DOHH2 (cell line): ENCODE data around the gene NPEPL1.

Experiments
- H3F3A ChIP-seq: fragments of 200-600 bp; sonication (generic), shearing (Covaris generic); 2 replicates; pipeline ENCODE4 v1.6.0; 2016; ENCODE audit warnings: antibody characterized with exemption, mild to moderate bottlenecking; ENCODE audit not compliant: control insufficient read depth, insufficient read depth
- H3K27ac ChIP-seq: fragments of 200-600 bp; sonication (generic); 2 replicates; pipeline ENCODE4 v1.5.1; 2014; ENCODE audit warnings: low read depth, mild to moderate bottlenecking, low read length, moderate library complexity
- H3K27me3 ChIP-seq: fragments of 200-600 bp; sonication (generic); 2 replicates; pipeline ENCODE4 v1.6.1; 2014; ENCODE audit warnings: mild to moderate bottlenecking, low read length, mixed read lengths; ENCODE audit not compliant: control insufficient read depth
- H3K36me3 ChIP-seq: fragments of 200-600 bp; sonication (generic); 2 replicates; pipeline ENCODE4 v1.6.1; 2014; ENCODE audit warnings: mild to moderate bottlenecking, low read length, moderate library complexity, mixed read lengths; ENCODE audit not compliant: control insufficient read depth
- H3K4me1 ChIP-seq: fragments of 200-600 bp; sonication (generic); 2 replicates; pipeline ENCODE4 v1.6.1; 2014; ENCODE audit warnings: mild to moderate bottlenecking, low read length, mixed read lengths; ENCODE audit not compliant: control insufficient read depth
- H3K4me2 ChIP-seq: fragments of 200-600 bp; sonication (generic); 2 replicates; pipeline ENCODE4 v1.6.0; 2014; ENCODE audit warnings: mild to moderate bottlenecking, low read length, moderate library complexity
- H3K4me3 ChIP-seq: fragments of 200-600 bp; sonication (generic); 2 replicates; pipeline ENCODE4 v1.5.1; 2014; ENCODE audit warnings: mild to moderate bottlenecking, low read length, mixed read lengths
- H3K79me2 ChIP-seq: fragments of 200-600 bp; sonication (generic); 2 replicates; pipeline ENCODE4 v1.6.1; 2014; ENCODE audit warnings: mild to moderate bottlenecking, low read length, mixed read lengths; ENCODE audit not compliant: control insufficient read depth
- H3K9me2 ChIP-seq: fragments of 200-600 bp; sonication (generic); replicated peaks from 2 replicates; pipeline ENCODE4 v1.6.1; 2014; ENCODE audit warnings: mild to moderate bottlenecking, low read length, mixed read lengths; ENCODE audit not compliant: control insufficient read depth
- H3K9me3 ChIP-seq: fragments of 200-600 bp; sonication (generic); 2 replicates; pipeline ENCODE4 v1.6.1; 2014; ENCODE audit warnings: antibody characterized with exemption, low read length, mixed read lengths; ENCODE audit not compliant: control insufficient read depth, insufficient read depth
- H4K20me1 ChIP-seq: fragments of 200-600 bp; sonication (generic); 2 replicates; pipeline ENCODE4 v1.6.0; 2014; ENCODE audit warnings: low read depth, mild to moderate bottlenecking, antibody characterized with exemption, low read length, moderate library complexity; ENCODE audit not compliant: control insufficient read depth, insufficient read depth
- CTCF ChIP-seq: fragments of 200-600 bp; sonication (generic); IDR thresholded peaks from one replicate; pipeline ENCODE4 v1.5.1; 2014; ENCODE audit warnings: antibody characterized with exemption, mild to moderate bottlenecking, low read depth, low read length; ENCODE audit not compliant: poor library complexity, severe bottlenecking
- EZH2phosphoT487 ChIP-seq: fragments of 200-600 bp; sonication (generic); IDR thresholded peaks from 2 replicates; pipeline ENCODE4 v1.6.1; 2017; ENCODE audit warnings: borderline replicate concordance, mild to moderate bottlenecking, antibody characterized with exemption, low read length, moderate library complexity, mixed read lengths

Gene NPEPL1

GRCh38 chr20:58685988-58686387 lies 6.6 kb upstream of the NPEPL1 start:
- H3F3A ChIP-seq: 0 out of 2 replicates have a peak, but pooled peaks cover 3% of the 10 kb centered on the region
- H4K20me1 ChIP-seq: no peaks in the 10 kb centered on the region
- H3K36me3 ChIP-seq: no peaks in the 10 kb centered on the region
- no peaks in the 10 kb centered on the region for H3K9me3 ChIP-seq
- no peaks in the 10 kb centered on the region for H3K79me2 ChIP-seq
- no peak overlapping the region for H3K4me2 ChIP-seq
- H3K27me3 ChIP-seq: no peaks in the 10 kb centered on the region
- H3K9me2 ChIP-seq: no peaks in the 10 kb centered on the region
- H3K27ac ChIP-seq: no peak overlapping the region
- no peaks in the 10 kb centered on the region for H3K4me1 ChIP-seq
- no peak for TF ChIP-seq EZH2phosphoT487
- TF ChIP-seq CTCF: no peak
- no peak overlapping the region for H3K4me3 ChIP-seq

- Histone ChIP-seq H3K27ac (no peak overlapping the region), H3K27me3 (no peaks in the 10 kb centered on the region), H3K9me3 (no peaks in the 10 kb centered on the region), H3K36me3 (no peaks in the 10 kb centered on the region), H3K4me3 (no peak overlapping the region), H3K4me2 (no peak overlapping the region), H3K79me2 (no peaks in the 10 kb centered on the region), H3F3A (0 out of 2 replicates have a peak, but pooled peaks cover 3% of the 10 kb centered on the region), H3K9me2 (no peaks in the 10 kb centered on the region), H4K20me1 (no peaks in the 10 kb centered on the region), H3K4me1 (peaks cover 6% of the 10 kb centered on the region; the same call in 1 of the 2 replicates)
- TF ChIP-seq CTCF: no peak
Measured at GRCh38 chr20:58688414-58688813, 4.2 kb upstream of the NPEPL1 start.

GRCh38 chr20:58688840-58689239 lies 3.8 kb upstream of the NPEPL1 start:
- H3K4me2 ChIP-seq: no peak overlapping the region
- H3K36me3 ChIP-seq: no peaks in the 10 kb centered on the region

More at GRCh38 chr20:58688840-58689239, 3.8 kb upstream of the NPEPL1 start:
- H3K9me2 ChIP-seq: no peaks in the 10 kb centered on the region
- peaks cover 6% of the 10 kb centered on the region; the same call in 1 of the 2 replicates for H3K4me1 ChIP-seq
- 0 out of 2 replicates have a peak, but pooled peaks cover 3% of the 10 kb centered on the region for H3F3A ChIP-seq
- no peaks in the 10 kb centered on the region for H3K79me2 ChIP-seq
- no peaks in the 10 kb centered on the region for H4K20me1 ChIP-seq
- TF ChIP-seq EZH2phosphoT487: no peak
- TF ChIP-seq CTCF: no peak
- no peaks in the 10 kb centered on the region for H3K27me3 ChIP-seq
- H3K9me3 ChIP-seq: no peaks in the 10 kb centered on the region
- no peak overlapping the region for H3K4me3 ChIP-seq
- no peak overlapping the region for H3K27ac ChIP-seq
